ENCODE measurements around the gene NPHP1. TPM values are rescaled to one million over a fixed set of nuclear protein-coding genes. Genes with fewer than 3 reads are reported as not detected.
"Not testable (repeated sequence)": the region's sequence is repeated elsewhere in the genome, so short reads cannot be mapped to it uniquely, and the experiment has no call there.

Gene NPHP1
- total RNA-seq (11.8 TPM), polyA plus RNA-seq (ENCODE audit: insufficient read depth, low read depth, low replicate concordance) (18.3 TPM)
- long read RNA-seq, donor 1, partial matches to known transcripts = 0 of 2 reads
- long read RNA-seq, donor 1, other reads (novel, unspliced or antisense) = 0 of 2 reads
- long read RNA-seq, donor 2, partial matches to known transcripts = 6 of 8 reads
- long read RNA-seq, donor 2, other reads (novel, unspliced or antisense) = 0 of 8 reads
- long read RNA-seq, donor 3, transcript NPHP1-205 (4 exons, 742 nt) = major isoform, 6 of 7 reads
- long read RNA-seq, donor 3, partial matches to known transcripts = 0 of 7 reads
- long read RNA-seq, donor 3, other reads (novel, unspliced or antisense) = 0 of 7 reads
- long read RNA-seq, donor 4, partial matches to known transcripts = 0 of 3 reads
- long read RNA-seq, donor 4, other reads (novel, unspliced or antisense) = 0 of 3 reads
- long read RNA-seq, donor 5 = 0 reads
- long read RNA-seq, donor 6, partial matches to known transcripts = 0 of 9 reads
- long read RNA-seq, donor 6, other reads (novel, unspliced or antisense) = 5 of 9 reads
- long read RNA-seq, donor 7, partial matches to known transcripts = 1 of 11 reads
- long read RNA-seq, donor 7, other reads (novel, unspliced or antisense) = 5 of 11 reads
- long read RNA-seq, donor 8, transcript NPHP1-205 (4 exons, 742 nt) = major isoform, 5 of 5 reads
- long read RNA-seq, donor 8, partial matches to known transcripts = 0 of 5 reads
- long read RNA-seq, donor 8, other reads (novel, unspliced or antisense) = 0 of 5 reads
- long read RNA-seq, donor 9, partial matches to known transcripts = 7 of 7 reads
- long read RNA-seq, donor 9, other reads (novel, unspliced or antisense) = 0 of 7 reads
- long read RNA-seq, donor 10 = 0 reads

GRCh38 chr2:110204408-110205385 is at the start of gene NPHP1:
NPHP1 (minus strand) TSS chr2:110205013; CDS start chr2:110204968, 45 bp downstream.
- FAIRE-seq (no peak), DNase-seq (peak; percentile 93 to 95 (median 94))
- Histone ChIP-seq H3K4me1 (ENCODE audit: control insufficient read depth in 2 of 3, insufficient read depth in 2 of 3, low read depth in 1 of 3, low read length in 3 of 3) (peaks cover 0 to 5% (median 2%) of the 10 kb centered on the region in 3 donors), H3K36me3 (ENCODE audit: control insufficient read depth in 2 of 3, insufficient read depth in 3 of 3, low read length in 3 of 3) (peaks cover 0 to 3% (median 0%) of the 10 kb centered on the region in 3 donors), H3K9ac (ENCODE audit: low read length in 3 of 3) (peak within 1 kb of the TSS; percentile 20 to 87 (median 77)), H3K27ac (ENCODE audit: low read depth in 2 of 2, low read length in 2 of 2) (peak within 1 kb of the TSS in 1 of 2 donors; percentile 12), H3K27me3 (ENCODE audit: control insufficient read depth, insufficient read depth, low read length) (no peaks in the 10 kb centered on the region), H3K9me3 (ENCODE audit: control insufficient read depth in 2 of 3, insufficient read depth in 1 of 3, low read length in 3 of 3) (no peaks in the 10 kb centered on the region), H3K4me3 (ENCODE audit: low read length in 3 of 3) (peak within 1 kb of the TSS; percentile 89 to 93 (median 89))
- intact Hi-C loops (cut with DNase I) = no loop called here
- peak; percentile 10 for TF ChIP-seq CTCF (IDR thresholded peaks at IDR 0.05; ENCODE audit: borderline replicate concordance, extremely low read depth, insufficient read depth)

- H3K9ac ChIP-seq (ENCODE audit: low read length in 3 of 3); H3K4me1 ChIP-seq (ENCODE audit: control insufficient read depth in 2 of 3, insufficient read depth in 2 of 3, low read depth in 1 of 3, low read length in 3 of 3); H3K9me3 ChIP-seq (ENCODE audit: control insufficient read depth in 2 of 3, insufficient read depth in 1 of 3, low read length in 3 of 3); intact Hi-C loops (cut with DNase I); H3K4me3 ChIP-seq (ENCODE audit: low read length in 3 of 3); FAIRE-seq; H3K36me3 ChIP-seq (ENCODE audit: control insufficient read depth in 2 of 3, insufficient read depth in 3 of 3, low read length in 3 of 3); H3K27ac ChIP-seq (ENCODE audit: low read depth in 2 of 2, low read length in 2 of 2); H3K27me3 ChIP-seq (ENCODE audit: control insufficient read depth, insufficient read depth, low read length): not testable (repeated sequence)
- DNase-seq = peak in 1 of 5 donors; percentile 36
Observed at GRCh38 chr2:110248081-110248795, 43.4 kb upstream of the NPHP1 start.

- H3K9ac ChIP-seq (ENCODE audit: low read length in 3 of 3); H3K9me3 ChIP-seq (ENCODE audit: control insufficient read depth in 2 of 3, insufficient read depth in 1 of 3, low read length in 3 of 3); FAIRE-seq; H3K36me3 ChIP-seq (ENCODE audit: control insufficient read depth in 2 of 3, insufficient read depth in 3 of 3, low read length in 3 of 3); H3K27me3 ChIP-seq (ENCODE audit: control insufficient read depth, insufficient read depth, low read length); intact Hi-C loops (cut with DNase I); H3K4me3 ChIP-seq (ENCODE audit: low read length in 3 of 3); H3K4me1 ChIP-seq (ENCODE audit: control insufficient read depth in 2 of 3, insufficient read depth in 2 of 3, low read depth in 1 of 3, low read length in 3 of 3); DNase-seq; H3K27ac ChIP-seq (ENCODE audit: low read depth in 2 of 2, low read length in 2 of 2): not testable (repeated sequence)
Observed at GRCh38 chr2:110245488-110246435, 40.9 kb upstream of the NPHP1 start.

- intact Hi-C loops (cut with DNase I); H3K36me3 ChIP-seq (ENCODE audit: control insufficient read depth in 2 of 3, insufficient read depth in 3 of 3, low read length in 3 of 3); H3K27ac ChIP-seq (ENCODE audit: low read depth in 2 of 2, low read length in 2 of 2); H3K4me1 ChIP-seq (ENCODE audit: control insufficient read depth in 2 of 3, insufficient read depth in 2 of 3, low read depth in 1 of 3, low read length in 3 of 3); H3K9me3 ChIP-seq (ENCODE audit: control insufficient read depth in 2 of 3, insufficient read depth in 1 of 3, low read length in 3 of 3); H3K4me3 ChIP-seq (ENCODE audit: low read length in 3 of 3); DNase-seq; H3K9ac ChIP-seq (ENCODE audit: low read length in 3 of 3); H3K27me3 ChIP-seq (ENCODE audit: control insufficient read depth, insufficient read depth, low read length); FAIRE-seq: not testable (repeated sequence)
Observed at GRCh38 chr2:110243283-110243682, 38.5 kb upstream of the NPHP1 start.

GRCh38 chr2:110234514-110234913 is 29.7 kb upstream of the NPHP1 start:
- DNase-seq; H3K27me3 ChIP-seq (ENCODE audit: control insufficient read depth, insufficient read depth, low read length); H3K9ac ChIP-seq (ENCODE audit: low read length in 3 of 3); H3K36me3 ChIP-seq (ENCODE audit: control insufficient read depth in 2 of 3, insufficient read depth in 3 of 3, low read length in 3 of 3); H3K4me3 ChIP-seq (ENCODE audit: low read length in 3 of 3); H3K9me3 ChIP-seq (ENCODE audit: control insufficient read depth in 2 of 3, insufficient read depth in 1 of 3, low read length in 3 of 3); H3K27ac ChIP-seq (ENCODE audit: low read depth in 2 of 2, low read length in 2 of 2); H3K4me1 ChIP-seq (ENCODE audit: control insufficient read depth in 2 of 3, insufficient read depth in 2 of 3, low read depth in 1 of 3, low read length in 3 of 3); intact Hi-C loops (cut with DNase I): not testable (repeated sequence)
- FAIRE-seq = peak; percentile 35

GRCh38 chr2:110229886-110230285 is 25.1 kb upstream of the NPHP1 start:
- H3K4me1 ChIP-seq (ENCODE audit: control insufficient read depth in 2 of 3, insufficient read depth in 2 of 3, low read depth in 1 of 3, low read length in 3 of 3); H3K9me3 ChIP-seq (ENCODE audit: control insufficient read depth in 2 of 3, insufficient read depth in 1 of 3, low read length in 3 of 3); intact Hi-C loops (cut with DNase I); H3K27ac ChIP-seq (ENCODE audit: low read depth in 2 of 2, low read length in 2 of 2); H3K36me3 ChIP-seq (ENCODE audit: control insufficient read depth in 2 of 3, insufficient read depth in 3 of 3, low read length in 3 of 3); FAIRE-seq; H3K9ac ChIP-seq (ENCODE audit: low read length in 3 of 3); DNase-seq; H3K27me3 ChIP-seq (ENCODE audit: control insufficient read depth, insufficient read depth, low read length); H3K4me3 ChIP-seq (ENCODE audit: low read length in 3 of 3): not testable (repeated sequence)
